PC-9 (cell line): ENCODE results near the gene DHFR.

Source experiments
- CTCF ChIP-seq: fragments of 200-600 bp; sonication (generic); conservative IDR thresholded peaks from 2 replicates; pipeline ENCODE4 v1.6.1; 2017; ENCODE audit warnings: mixed run types, antibody characterized with exemption, mild to moderate bottlenecking, moderate library complexity
- EZH2 ChIP-seq: fragments of 200-600 bp; sonication (generic); IDR thresholded peaks from 2 replicates; pipeline ENCODE4 v1.8.0; 2017; ENCODE audit warnings: antibody characterized with exemption, low read depth

DNA sequence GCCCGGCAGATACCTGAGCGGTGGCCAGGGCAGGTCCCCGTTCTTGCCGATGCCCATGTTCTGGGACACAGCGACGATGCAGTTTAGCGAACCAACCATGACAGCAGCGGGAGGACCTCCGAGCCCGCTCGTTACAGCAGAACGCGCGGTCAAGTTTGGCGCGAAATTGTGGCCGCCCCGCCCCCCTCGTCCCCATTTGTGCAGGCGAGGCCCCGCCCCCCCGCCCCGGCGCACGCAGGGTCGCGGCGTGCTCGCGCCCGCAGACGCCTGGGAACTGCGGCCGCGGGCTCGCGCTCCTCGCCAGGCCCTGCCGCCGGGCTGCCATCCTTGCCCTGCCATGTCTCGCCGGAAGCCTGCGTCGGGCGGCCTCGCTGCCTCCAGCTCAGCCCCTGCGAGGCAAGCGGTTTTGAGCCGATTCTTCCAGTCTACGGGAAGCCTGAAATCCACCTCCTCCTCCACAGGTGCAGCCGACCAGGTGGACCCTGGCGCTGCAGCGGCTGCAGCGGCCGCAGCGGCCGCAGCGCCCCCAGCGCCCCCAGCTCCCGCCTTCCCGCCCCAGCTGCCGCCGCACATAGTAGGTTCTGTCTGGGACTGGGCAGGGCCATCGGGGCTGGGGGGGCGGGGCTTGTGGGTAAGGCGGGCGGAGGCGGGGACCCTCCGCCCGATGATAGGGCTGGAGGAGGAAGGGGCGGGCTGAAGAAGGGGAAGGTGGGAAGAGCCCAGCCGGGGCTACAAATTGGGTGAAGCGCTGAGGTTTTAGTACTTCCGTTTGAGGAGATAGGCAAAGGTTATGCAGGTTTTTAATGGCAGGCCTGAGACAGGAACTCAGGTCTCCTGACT, at the start of gene DHFR, which contains the start of gene MSH3:
- TF ChIP-seq CTCF = no peak; the same call in 1 of the 2 replicates
- TF ChIP-seq EZH2 = no peak
